ENCODE results near the gene PLA2G2A. TPM values are rescaled to one million over a fixed set of nuclear protein-coding genes. Genes with fewer than 3 reads are reported as not detected.

The PLA2G2A gene
- total and polyA plus RNA-seq, 10 of the 15 experiments (the other 5 are each of a cell fraction or from before 2014, with no cell fraction given), result 0.36 TPM; not detected in 9

DNA sequence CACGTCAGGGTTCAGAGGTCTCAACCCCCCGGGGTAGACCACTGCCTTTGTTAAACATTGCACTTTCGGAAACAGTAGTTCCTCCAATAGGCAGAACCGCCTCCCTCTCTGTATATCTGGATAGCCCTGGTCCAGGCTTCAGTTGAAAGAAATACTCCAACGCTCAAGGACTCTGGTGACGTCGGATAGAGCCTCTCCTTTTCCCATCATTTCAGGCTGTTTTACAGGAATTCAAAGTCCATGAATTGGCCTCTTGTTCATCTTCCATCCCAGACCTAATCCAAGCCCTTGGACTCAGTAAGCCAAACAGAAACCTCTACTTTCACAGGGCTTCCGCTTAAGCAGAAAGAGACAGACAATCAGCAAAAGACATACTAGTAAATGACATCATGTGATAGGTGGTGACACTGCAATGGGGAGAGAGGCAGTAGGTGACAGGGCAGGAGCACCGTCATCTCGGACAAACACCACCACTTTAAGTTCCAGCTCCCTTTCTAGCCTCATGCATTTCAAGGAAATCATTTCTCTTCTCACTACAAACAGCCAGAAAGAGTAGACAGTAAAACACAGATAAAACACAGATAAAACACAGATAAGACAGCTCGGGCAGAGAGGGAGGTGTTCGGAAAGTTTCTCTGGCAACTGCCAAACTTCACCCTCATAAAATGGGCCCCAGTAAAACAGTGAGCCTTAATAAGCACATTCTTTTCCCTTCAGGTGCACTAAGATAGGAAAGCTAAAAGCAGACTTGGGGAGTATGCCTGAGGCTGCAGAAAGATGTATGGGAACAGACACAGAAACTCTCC is 2.3 kb upstream of the PLA2G2A start (continued):
- TF ChIP-seq, protein P1, sequence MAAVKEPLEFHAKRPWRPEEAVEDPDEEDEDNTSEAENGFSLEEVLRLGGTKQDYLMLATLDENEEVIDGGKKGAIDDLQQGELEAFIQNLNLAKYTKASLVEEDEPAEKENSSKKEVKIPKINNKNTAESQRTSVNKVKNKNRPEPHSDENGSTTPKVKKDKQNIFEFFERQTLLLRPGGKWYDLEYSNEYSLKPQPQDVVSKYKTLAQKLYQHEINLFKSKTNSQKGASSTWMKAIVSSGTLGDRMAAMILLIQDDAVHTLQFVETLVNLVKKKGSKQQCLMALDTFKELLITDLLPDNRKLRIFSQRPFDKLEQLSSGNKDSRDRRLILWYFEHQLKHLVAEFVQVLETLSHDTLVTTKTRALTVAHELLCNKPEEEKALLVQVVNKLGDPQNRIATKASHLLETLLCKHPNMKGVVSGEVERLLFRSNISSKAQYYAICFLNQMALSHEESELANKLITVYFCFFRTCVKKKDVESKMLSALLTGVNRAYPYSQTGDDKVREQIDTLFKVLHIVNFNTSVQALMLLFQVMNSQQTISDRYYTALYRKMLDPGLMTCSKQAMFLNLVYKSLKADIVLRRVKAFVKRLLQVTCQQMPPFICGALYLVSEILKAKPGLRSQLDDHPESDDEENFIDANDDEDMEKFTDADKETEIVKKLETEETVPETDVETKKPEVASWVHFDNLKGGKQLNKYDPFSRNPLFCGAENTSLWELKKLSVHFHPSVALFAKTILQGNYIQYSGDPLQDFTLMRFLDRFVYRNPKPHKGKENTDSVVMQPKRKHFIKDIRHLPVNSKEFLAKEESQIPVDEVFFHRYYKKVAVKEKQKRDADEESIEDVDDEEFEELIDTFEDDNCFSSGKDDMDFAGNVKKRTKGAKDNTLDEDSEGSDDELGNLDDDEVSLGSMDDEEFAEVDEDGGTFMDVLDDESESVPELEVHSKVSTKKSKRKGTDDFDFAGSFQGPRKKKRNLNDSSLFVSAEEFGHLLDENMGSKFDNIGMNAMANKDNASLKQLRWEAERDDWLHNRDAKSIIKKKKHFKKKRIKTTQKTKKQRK (IDR thresholded peaks at IDR 0.05; ENCODE audit: low read depth, low read length), result no peak

DNA sequence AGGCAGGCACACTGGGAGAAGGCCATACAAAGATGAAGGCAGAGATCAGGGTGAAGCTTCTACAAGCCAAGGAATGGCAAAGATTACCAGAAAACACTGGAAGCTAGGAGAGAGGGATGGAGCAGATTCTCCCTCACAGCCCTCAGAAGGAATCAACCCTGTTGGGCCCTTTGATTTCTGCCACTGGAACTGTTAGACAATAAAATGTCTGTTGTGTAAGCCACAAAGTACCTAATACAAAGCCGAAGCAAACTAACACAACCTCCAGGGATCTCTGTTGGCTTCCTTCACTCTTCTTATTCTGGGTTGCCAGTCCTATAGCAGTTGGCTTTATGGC is 1.7 kb upstream of the PLA2G2A start:
- Histone ChIP-seq H3K27ac (ENCODE audit: control insufficient read depth, insufficient read depth) (no peak overlapping the region), H3K9ac (ENCODE audit: control insufficient read depth, insufficient read depth, low read length) (no peak overlapping the region), H2AFZ (ENCODE audit: control insufficient read depth, low read depth, low read length) (no peak overlapping the region), H3K4me1 (ENCODE audit: control insufficient read depth, insufficient read depth, low read length) (no peaks in the 10 kb centered on the region), H3K36me3 (ENCODE audit: control insufficient read depth in 2 of 2, insufficient read depth in 2 of 2, low read length in 1 of 2) (no peaks in the 10 kb centered on the region), H3K4me2 (ENCODE audit: control insufficient read depth, insufficient read depth) (no peak overlapping the region), H4K20me1 (ENCODE audit: control insufficient read depth, insufficient read depth) (no peaks in the 10 kb centered on the region), H3K79me2 (ENCODE audit: control insufficient read depth, insufficient read depth, low read length) (no peaks in the 10 kb centered on the region), H3K27me3 (replicated peaks in 1 of 2; ENCODE audit: control insufficient read depth in 2 of 2, insufficient read depth in 2 of 2, low read length in 1 of 2) (no peaks in the 10 kb centered on the region; a peak in 1 of 4 replicates), H3K9me3 (replicated peaks; ENCODE audit: control insufficient read depth, insufficient read depth, low read length) (no peaks in the 10 kb centered on the region), H3K4me3 (no peak overlapping the region)
- ATAC-seq (no peak), DNase-seq (ENCODE audit: low read depth, low spot score) (no peak), FAIRE-seq (no peak)
- intact Hi-C loops (cut with micrococcal nuclease; ENCODE audit: unreplicated experiment) (no loop called here), in situ Hi-C loops (cut with MboI) (no loop called here)
- ChIA-PET RAD21 (ENCODE audit: unreplicated experiment) (no interaction called here), CTCF (interaction anchor here (1.1 kb wide), 1 partner anchor 170 kb away, joined by 3 read pairs; no protein-coding TSS in a partner anchor), POLR2A (no interaction called here), SMC1A (ENCODE audit: uncharacterized antibody, unreplicated experiment) (interaction anchor here (1.7 kb wide), 1 partner anchor 25 kb away, joined by 4 read pairs; no protein-coding TSS in a partner anchor)
- WGBS (ENCODE audit: insufficient coverage, insufficient replicate concordance, low lambda C conversion rate, missing lambda C conversion rate), result 40% methylated on average over 1 of the region's 1 CpG
- no TSS peak for BruUV-seq (replicated peaks)
- TF ChIP-seq, protein P2, sequence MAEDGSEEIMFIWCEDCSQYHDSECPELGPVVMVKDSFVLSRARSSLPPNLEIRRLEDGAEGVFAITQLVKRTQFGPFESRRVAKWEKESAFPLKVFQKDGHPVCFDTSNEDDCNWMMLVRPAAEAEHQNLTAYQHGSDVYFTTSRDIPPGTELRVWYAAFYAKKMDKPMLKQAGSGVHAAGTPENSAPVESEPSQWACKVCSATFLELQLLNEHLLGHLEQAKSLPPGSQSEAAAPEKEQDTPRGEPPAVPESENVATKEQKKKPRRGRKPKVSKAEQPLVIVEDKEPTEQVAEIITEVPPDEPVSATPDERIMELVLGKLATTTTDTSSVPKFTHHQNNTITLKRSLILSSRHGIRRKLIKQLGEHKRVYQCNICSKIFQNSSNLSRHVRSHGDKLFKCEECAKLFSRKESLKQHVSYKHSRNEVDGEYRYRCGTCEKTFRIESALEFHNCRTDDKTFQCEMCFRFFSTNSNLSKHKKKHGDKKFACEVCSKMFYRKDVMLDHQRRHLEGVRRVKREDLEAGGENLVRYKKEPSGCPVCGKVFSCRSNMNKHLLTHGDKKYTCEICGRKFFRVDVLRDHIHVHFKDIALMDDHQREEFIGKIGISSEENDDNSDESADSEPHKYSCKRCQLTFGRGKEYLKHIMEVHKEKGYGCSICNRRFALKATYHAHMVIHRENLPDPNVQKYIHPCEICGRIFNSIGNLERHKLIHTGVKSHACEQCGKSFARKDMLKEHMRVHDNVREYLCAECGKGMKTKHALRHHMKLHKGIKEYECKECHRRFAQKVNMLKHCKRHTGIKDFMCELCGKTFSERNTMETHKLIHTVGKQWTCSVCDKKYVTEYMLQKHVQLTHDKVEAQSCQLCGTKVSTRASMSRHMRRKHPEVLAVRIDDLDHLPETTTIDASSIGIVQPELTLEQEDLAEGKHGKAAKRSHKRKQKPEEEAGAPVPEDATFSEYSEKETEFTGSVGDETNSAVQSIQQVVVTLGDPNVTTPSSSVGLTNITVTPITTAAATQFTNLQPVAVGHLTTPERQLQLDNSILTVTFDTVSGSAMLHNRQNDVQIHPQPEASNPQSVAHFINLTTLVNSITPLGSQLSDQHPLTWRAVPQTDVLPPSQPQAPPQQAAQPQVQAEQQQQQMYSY (CRISPR knock-in tag; IDR thresholded peaks at IDR 0.05), result no peak
- TF ChIP-seq HDAC2 (IDR thresholded peaks at IDR 0.05) (no peak), KDM1A (IDR thresholded peaks at IDR 0.05; ENCODE audit: borderline replicate concordance) (no peak), FOS (IDR thresholded peaks at IDR 0.05; ENCODE audit: borderline replicate concordance, extremely low read depth, insufficient read length) (no peak)

Measured in GM12878 (cell line).